Left lung (tissue), 10 donors: ENCODE results near the gene TEKT5. TPM values are rescaled to one million over a fixed set of nuclear protein-coding genes. Genes with fewer than 3 reads are reported as not detected.

Experiments used
- ATAC-seq: fragments of 200-7000 bp; cut with Tn5 transposase; one replicate; pipeline ENCODE4 v1.9.1; 2020; ENCODE audit warnings: moderate library complexity
- DNase-seq, 4 donors: peaks; one replicate each; pipeline ENCODE4 v3.0.0-alpha.2; 2013 to 2020
- H3K27ac ChIP-seq, 2 donors: fragments of 200-600 bp; sonication (generic) in 1 of 2; one replicate each; pipeline versions ENCODE4 v1.5.0 to v1.8.0; 2020 to 2021
- H3K27me3 ChIP-seq, 2 donors: fragments of 200-600 bp; sonication (generic) in 1 of 2; one replicate each; pipeline versions ENCODE4 v1.5.0 to v1.8.0; 2020 to 2021
- H3K36me3 ChIP-seq, 2 donors: fragments of 200-600 bp; sonication (generic) in 1 of 2; one replicate each; pipeline versions ENCODE4 v1.5.0 to v1.8.0; 2020 to 2021
- H3K4me1 ChIP-seq, 2 donors: fragments of 200-600 bp; one replicate each; pipeline ENCODE4 v1.8.0; 2021
- H3K4me3 ChIP-seq, 2 donors: fragments of 200-600 bp; sonication (generic) in 1 of 2; one replicate each; pipeline versions ENCODE4 v1.5.0 to v1.8.0; 2020 to 2021; ENCODE audit warnings: mild to moderate bottlenecking in 1 of 2
- H3K9me3 ChIP-seq, 2 donors: fragments of 200-600 bp; sonication (generic) in 1 of 2; one replicate each; pipeline versions ENCODE4 v1.5.0 to v1.8.0; 2020 to 2021
- CTCF ChIP-seq, 2 donors: fragments of 200-600 bp; sonication (generic) in 1 of 2; IDR thresholded peaks; one replicate each; pipeline versions ENCODE4 v1.5.0 to v1.8.0; 2021; ENCODE audit warnings: antibody characterized with exemption in 2 of 2
- intact Hi-C, 2 donors: fragments of 100-400 bp; cut with DNase I; formaldehyde crosslinking; loops; one replicate each; pipeline versions ENCODE4 v1.11.2 to v1.14.2; 2022
- polyA plus RNA-seq, 6 donors: library from polyadenylated mRNA; unstranded; fragments of 120-200 nt; gene quantifications; one replicate each; pipeline ENCODE4 v1.2.1, GENCODE V29; 2013; ENCODE audit not compliant: insufficient read length in 6 of 6
- total RNA-seq, 2 donors: library from RNA; stranded (reverse); fragmentation: NEBNext Ultra II Directional; extraction: Animal tissue kit (Norgen Biotek cat#: 25700); gene quantifications; one replicate each; pipeline ENCODE4 v1.2.1, GENCODE V29; 2021
- donor health status: DM: no; HTN: yes; CAD: no.
- donor health status: DM: no; HTN: no; CAD: no.

The TEKT5 gene
- total and polyA plus RNA-seq, 8 donors, result 0.13 to 0.67 (median 0.49) TPM; not detected in 3

- intact Hi-C loops, result no loop called here
- no peaks in the 10 kb centered on the region for H3K36me3 ChIP-seq
- H3K4me1 ChIP-seq, result no peaks in the 10 kb centered on the region
- H3K4me3 ChIP-seq, result no peak overlapping the region
- DNase-seq (no peak), ATAC-seq (no peak)
- no peak overlapping the region for H3K27ac ChIP-seq
- TF ChIP-seq CTCF (IDR thresholded peaks at IDR 0.05), result no peak
- H3K27me3 ChIP-seq, result no peaks in the 10 kb centered on the region
- no peaks in the 10 kb centered on the region for H3K9me3 ChIP-seq
These were observed 105.6 kb downstream of the TEKT5 start for GRCh38 chr16:10589109-10589508.

GRCh38 chr16:10587622-10588021 is 107.1 kb downstream of the TEKT5 start:
- Histone ChIP-seq H3K4me3 (no peak overlapping the region), H3K36me3 (no peaks in the 10 kb centered on the region), H3K27me3 (no peaks in the 10 kb centered on the region), H3K4me1 (no peaks in the 10 kb centered on the region), H3K9me3 (no peaks in the 10 kb centered on the region), H3K27ac (no peak overlapping the region)
- DNase-seq (no peak), ATAC-seq (no peak)
- intact Hi-C loops, result no loop called here
- TF ChIP-seq CTCF (IDR thresholded peaks at IDR 0.05), result no peak

DNA sequence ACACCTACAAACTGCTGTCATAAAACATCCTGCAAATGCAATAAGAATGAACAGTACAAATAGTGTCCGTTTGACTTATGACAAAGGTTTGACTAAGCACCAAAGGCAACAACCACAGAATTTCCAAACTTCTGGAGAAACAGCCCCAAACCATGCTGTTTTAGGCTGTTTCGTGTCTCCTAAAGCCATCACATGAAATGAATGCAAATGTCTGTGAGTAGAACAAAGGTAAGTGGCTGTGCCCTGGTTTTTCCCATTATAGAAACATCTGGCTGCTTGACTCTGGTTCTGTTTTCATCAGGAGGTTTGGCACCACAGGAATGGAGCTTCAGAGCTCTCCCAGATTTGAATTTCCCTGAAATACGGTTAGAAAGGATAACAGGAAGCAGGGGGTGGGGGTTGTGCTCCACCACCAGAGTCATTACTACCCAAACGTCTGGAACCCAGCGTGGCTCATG is 109.7 kb downstream of the TEKT5 start:
- DNase-seq (no peak), ATAC-seq (no peak)
- no peak overlapping the region for H3K4me3 ChIP-seq
- no peak for TF ChIP-seq CTCF (IDR thresholded peaks at IDR 0.05)
- H3K27me3 ChIP-seq, result peaks cover 0 to 14% of the 10 kb centered on the region in 2 donors
- H3K36me3 ChIP-seq, result no peaks in the 10 kb centered on the region
- H3K27ac ChIP-seq, result no peak overlapping the region
- H3K4me1 ChIP-seq, result peaks cover 4 to 5% of the 10 kb centered on the region in 2 donors
- intact Hi-C loops, result no loop called here
- H3K9me3 ChIP-seq, result no peaks in the 10 kb centered on the region

- H3K27me3 ChIP-seq, result peaks cover 0 to 32% of the 10 kb centered on the region in 2 donors
- peaks cover 14% of the 10 kb centered on the region in 2 donors for H3K4me1 ChIP-seq
- no peak for DNase-seq
- no peak overlapping the region for H3K4me3 ChIP-seq
- H3K27ac ChIP-seq, result no peak overlapping the region
- H3K9me3 ChIP-seq, result no peaks in the 10 kb centered on the region
- intact Hi-C loops, result no loop called here
- no peak for TF ChIP-seq CTCF (IDR thresholded peaks at IDR 0.05)
- no peak for ATAC-seq
- no peaks in the 10 kb centered on the region for H3K36me3 ChIP-seq
These were observed 111.5 kb downstream of the TEKT5 start for GRCh38 chr16:10583269-10583668.

DNA sequence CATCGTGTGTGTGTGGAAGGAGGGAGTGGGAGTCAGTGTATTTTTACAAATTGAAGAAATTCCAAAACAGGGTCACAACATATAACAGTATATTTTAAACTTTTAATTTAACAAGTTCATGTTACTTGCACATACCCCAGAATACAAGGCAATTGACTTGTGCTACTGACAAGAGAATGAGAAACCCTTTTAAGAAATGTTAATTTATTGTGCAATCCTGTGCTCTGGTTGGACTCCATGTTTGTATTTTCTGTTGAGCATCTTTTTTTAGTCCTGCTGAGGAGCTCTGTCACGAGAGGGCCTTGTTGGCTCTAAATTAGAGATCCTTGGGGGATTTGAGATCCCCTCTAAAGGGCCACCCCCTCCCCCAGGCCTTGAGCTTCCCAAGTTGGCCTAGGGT is 113.2 kb downstream of the TEKT5 start:
- Histone ChIP-seq H3K4me3 (no peak overlapping the region), H3K27me3 (peaks cover 0 to 33% of the 10 kb centered on the region in 2 donors), H3K36me3 (no peaks in the 10 kb centered on the region), H3K4me1 (peaks cover 22 to 30% of the 10 kb centered on the region in 2 donors), H3K9me3 (no peaks in the 10 kb centered on the region), H3K27ac (no peak overlapping the region)
- intact Hi-C loops, result no loop called here
- DNase-seq, result no peak
- ATAC-seq, result no peak
- TF ChIP-seq CTCF (IDR thresholded peaks at IDR 0.05), result no peak
